ENCODE data around the gene SLC26A11.

SLC26A11 gene

GRCh38 chr17:80220054-80220735 lies at the start of gene SLC26A11, which contains the start of gene SGSH:
Gene SLC26A11, plus strand, starts transcription at chr17:80220427. Its CDS starts 1,134 bp downstream, at chr17:80221561.
Gene SGSH, minus strand, starts transcription at chr17:80220333. Its CDS starts 20 bp downstream, at chr17:80220313.
- DNase-seq, result peak; percentile 83

- DNase-seq, result no peak
Observed at GRCh38 chr17:80171681-80172080, 48.5 kb upstream of the SLC26A11 start.

GRCh38 chr17:80173126-80173525 lies 47.1 kb upstream of the SLC26A11 start:
- no peak for DNase-seq

GRCh38 chr17:80173916-80174315 lies 46.3 kb upstream of the SLC26A11 start:
- no peak for DNase-seq

GRCh38 chr17:80176757-80177156 lies 43.5 kb upstream of the SLC26A11 start:
- no peak for DNase-seq

- no peak for DNase-seq
Observed at GRCh38 chr17:80177986-80178595, 42.1 kb upstream of the SLC26A11 start.

- DNase-seq, result no peak
Observed at GRCh38 chr17:80180192-80180591, 40.0 kb upstream of the SLC26A11 start.

GRCh38 chr17:80181431-80181830 lies 38.8 kb upstream of the SLC26A11 start:
- DNase-seq, result no peak

- no peak for DNase-seq
Observed at GRCh38 chr17:80182118-80182844, 37.9 kb upstream of the SLC26A11 start.

GRCh38 chr17:80182845-80183223 lies 37.4 kb upstream of the SLC26A11 start:
- DNase-seq, result no peak

- no peak for DNase-seq
Observed at GRCh38 chr17:80183581-80184422, 36.4 kb upstream of the SLC26A11 start.

- DNase-seq, result no peak
Observed at GRCh38 chr17:80184423-80184714, 35.9 kb upstream of the SLC26A11 start.

GRCh38 chr17:80185968-80186367 lies 34.3 kb upstream of the SLC26A11 start:
- DNase-seq, result no peak

GRCh38 chr17:80187090-80187489 lies 33.1 kb upstream of the SLC26A11 start:
- DNase-seq, result no peak

GRCh38 chr17:80187515-80187941 lies 32.7 kb upstream of the SLC26A11 start:
- no peak for DNase-seq

GRCh38 chr17:80189611-80190010 lies 30.6 kb upstream of the SLC26A11 start:
- no peak for DNase-seq

- no peak for DNase-seq
Observed at GRCh38 chr17:80190716-80191115, 29.5 kb upstream of the SLC26A11 start.

- DNase-seq, result no peak
Observed at GRCh38 chr17:80191192-80191591, 29.0 kb upstream of the SLC26A11 start.

GRCh38 chr17:80191865-80192661 lies 28.2 kb upstream of the SLC26A11 start:
- DNase-seq, result no peak

GRCh38 chr17:80195141-80195540 lies 25.1 kb upstream of the SLC26A11 start:
- no peak for DNase-seq

- peak; percentile 66 for DNase-seq
Observed at GRCh38 chr17:80195671-80196529, 24.3 kb upstream of the SLC26A11 start.

All from activated CD4-positive, alpha-beta T cell treated with anti-CD3 and anti-CD28 coated beads for 48 hours (primary cell).